HPDE6-E6E7 (cell line): Measurements from ENCODE around the gene TANC1.
"Not testable (repeated sequence)": the region's sequence is repeated elsewhere in the genome, so short reads cannot be mapped to it uniquely, and the experiment has no call there.

Experiments used
- DNase-seq: peaks from one replicate; pipeline ENCODE4 v3.0.0; 2011; ENCODE audit warnings: missing footprints; ENCODE audit errors: extremely low spot score

The TANC1 gene

GRCh38 chr2:159089543-159089942 lies 121.1 kb downstream of the TANC1 start:
- no peak for DNase-seq

DNA sequence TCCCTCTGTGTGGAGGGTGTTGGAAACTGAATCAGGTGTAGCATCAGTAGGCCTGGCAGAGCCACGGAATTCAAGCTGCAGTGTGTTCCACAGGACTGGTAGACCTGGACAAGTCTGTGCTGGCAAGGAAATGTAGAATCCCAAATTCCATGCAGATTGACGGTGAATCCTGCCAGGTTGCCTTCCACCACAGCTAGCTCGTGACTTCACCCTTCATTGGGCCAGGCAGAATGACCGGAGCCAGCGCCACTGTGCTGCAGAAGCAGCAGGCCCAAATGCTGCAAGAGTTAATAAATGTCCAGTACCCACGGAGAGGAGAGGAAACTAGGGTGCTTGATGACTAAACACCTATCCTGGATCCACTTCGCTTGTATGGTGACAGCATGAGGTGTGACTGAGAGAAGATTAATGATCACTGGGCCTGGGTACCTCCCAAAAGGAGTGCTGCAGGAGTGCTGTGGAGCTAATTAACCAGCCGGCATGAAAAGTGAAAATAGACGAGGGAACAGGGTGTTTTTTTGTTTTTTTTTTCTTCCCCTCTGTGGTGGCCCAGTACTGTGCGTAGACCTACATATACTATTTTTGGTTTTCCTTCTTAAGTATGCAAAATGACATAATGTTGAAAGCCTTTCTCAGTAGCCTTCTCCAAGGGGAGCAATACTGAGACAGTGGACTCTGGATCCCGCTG lies 122.2 kb downstream of the TANC1 start:
- peak; percentile 56 for DNase-seq

DNA sequence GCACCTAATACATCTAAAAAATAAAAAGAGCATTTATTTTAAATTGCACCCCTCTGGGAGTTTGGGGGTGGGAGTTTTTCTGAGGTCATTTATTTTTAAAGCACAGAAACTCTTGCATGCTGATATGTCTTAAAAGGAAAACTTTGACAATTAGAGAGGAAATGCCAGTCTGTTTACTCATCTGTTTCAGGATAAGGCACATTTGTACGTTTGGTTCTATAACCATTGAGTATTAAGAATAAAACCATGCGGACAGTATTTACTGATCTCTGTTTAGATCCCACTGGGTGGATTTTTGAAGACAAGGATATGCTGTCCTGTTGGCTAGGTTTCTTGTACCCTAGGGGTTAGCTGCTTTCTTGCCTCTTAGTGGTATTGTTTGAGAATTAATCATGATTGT lies 122.9 kb downstream of the TANC1 start:
- DNase-seq = no peak

GRCh38 chr2:159091976-159092375 lies 123.5 kb downstream of the TANC1 start:
- no peak for DNase-seq

GRCh38 chr2:159093497-159093896 lies 125.1 kb downstream of the TANC1 start:
- no peak for DNase-seq

DNA sequence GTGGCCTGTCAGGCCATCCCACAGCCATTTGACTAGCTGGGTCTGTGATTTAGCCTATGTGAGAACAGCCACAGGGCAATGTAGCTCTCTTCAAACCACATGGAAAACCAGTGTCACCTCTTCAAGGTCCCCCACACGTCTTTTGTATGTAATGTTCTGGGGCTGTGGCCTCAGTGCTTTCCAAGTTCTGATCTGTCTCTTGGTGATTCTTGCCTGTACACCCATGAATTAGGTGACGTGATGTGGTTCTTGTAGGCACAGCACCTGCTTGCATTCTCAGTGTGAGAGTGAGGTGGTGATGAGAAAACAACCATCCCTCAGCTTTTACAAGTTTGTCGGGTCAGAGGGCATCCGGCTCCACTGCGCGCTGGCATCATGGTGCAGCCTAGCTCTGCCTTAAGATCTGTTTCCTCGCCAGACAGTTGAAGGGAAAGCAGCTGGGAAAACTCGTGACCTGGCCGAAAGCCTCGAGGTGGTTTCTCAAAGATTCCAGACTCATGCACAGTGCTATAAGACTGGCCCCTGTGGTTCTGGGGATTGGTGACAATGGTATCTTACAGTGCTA lies 125.8 kb downstream of the TANC1 start:
- DNase-seq = no peak

DNA sequence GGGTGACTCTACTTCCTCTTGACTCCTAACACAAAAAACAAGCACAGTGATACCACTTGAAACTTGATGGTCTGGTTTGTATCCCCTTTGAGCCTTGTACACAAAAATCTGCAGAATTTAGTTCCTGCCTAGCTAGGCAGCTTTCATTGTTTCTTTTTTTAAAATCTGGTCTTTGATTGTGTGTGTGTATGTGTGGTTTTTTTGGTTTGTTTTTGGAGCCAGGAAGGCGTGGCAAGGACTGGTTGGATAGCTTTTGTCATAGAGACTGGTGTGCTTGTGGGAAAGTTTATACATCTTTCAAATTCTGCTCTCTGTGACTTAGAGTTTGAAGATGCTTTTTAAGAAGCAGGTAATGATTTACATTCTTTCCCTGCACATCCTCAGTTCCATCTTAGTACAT lies 127.4 kb downstream of the TANC1 start:
- DNase-seq = no peak

- not testable (repeated sequence) for DNase-seq
Measured at GRCh38 chr2:159096302-159096855, 127.9 kb downstream of the TANC1 start.

GRCh38 chr2:159096901-159097300 lies 128.5 kb downstream of the TANC1 start:
- DNase-seq = no peak

GRCh38 chr2:159098361-159098760 lies 129.9 kb downstream of the TANC1 start:
- DNase-seq = no peak

GRCh38 chr2:159098921-159099411 lies 130.5 kb downstream of the TANC1 start:
- no peak for DNase-seq

DNA sequence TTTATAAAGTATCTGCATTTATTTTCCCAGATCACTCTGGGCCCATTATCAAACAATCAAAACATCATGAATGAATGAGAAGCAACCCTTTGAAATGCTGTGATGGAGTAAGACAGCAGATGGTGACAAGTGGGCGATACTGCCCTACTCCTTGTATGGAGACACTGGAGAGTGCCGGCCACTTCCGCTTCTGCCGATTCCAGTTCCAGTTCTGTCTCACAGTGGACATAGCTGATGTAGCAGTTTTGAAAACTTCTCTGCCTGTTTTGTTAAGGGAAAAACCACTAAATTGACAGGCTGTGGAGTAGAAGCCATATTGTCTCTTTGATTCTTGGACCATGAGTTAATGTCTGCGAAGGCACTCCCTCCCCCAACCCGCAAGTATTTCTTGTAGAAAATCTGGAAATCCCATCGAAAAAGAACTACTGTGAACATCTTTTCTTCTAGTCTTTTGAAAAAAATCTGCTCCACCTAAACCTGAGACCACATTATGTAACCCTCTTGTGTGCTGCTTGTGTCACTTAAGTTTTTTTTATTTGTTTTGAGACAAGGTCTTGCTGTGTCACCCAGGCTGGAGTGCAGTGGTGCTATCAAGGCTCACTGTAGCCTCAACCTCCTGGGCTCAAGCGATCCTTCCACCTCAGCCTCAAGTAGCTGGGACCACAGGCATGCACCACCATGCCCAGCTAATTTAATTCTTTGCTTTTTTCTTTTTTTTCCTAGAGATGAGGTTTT lies 133.5 kb downstream of the TANC1 start:
- no peak for DNase-seq

DNA sequence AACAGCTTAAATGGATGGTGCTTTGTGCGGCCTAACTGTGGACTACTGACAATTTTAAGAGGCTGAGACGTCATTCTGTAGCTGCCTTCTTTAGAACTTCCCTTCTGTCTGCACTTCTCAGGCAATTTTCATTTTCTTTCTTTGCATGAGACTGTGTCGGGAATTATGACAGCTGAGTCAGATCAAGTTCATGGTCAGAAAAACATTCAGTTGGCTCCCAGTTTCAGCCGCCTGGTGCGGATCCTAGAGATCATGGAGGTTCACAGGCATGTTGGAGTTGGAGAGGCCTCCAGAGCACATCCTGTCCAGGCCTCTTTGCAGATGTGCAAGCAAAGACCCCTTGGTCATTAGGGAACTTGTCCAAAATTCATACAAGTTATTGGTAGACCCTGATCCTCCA lies 135.0 kb downstream of the TANC1 start:
- no peak for DNase-seq

GRCh38 chr2:159106109-159106508 lies 137.7 kb downstream of the TANC1 start:
- DNase-seq = no peak

DNA sequence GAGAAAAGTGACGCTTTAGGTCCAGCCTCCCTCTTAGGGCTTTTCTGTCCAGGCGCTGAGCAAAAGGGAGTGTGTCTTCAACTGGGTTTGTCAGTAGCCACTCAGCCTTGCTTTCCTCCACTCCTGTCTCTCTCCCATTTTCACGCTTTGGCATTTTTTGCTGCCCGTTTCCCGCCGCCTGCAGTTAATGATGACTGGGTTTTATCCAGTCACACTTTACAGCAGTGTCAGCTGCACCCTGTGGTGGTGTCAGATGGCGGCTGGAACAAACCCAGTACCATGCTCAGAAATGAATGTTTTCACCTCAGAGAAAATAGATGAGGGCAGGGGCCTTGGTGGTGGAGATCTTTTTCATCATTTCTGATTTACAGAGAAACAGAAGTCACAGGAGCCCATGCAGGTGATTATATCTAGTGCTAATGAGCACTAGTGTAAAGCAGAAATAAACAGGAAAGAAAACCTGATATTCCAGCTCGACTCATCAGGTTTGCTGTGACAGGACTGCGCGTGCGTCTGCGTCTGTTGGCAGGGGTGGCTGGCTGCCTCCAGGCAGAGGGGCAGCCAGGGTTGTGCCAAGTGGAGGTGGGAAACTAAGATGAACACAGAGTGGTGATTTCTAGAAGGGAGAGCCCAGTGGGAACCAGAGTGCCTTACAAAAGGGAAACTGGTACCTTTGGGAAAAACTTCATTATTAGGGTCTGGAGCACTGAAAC lies 139.9 kb downstream of the TANC1 start:
- no peak for DNase-seq

DNA sequence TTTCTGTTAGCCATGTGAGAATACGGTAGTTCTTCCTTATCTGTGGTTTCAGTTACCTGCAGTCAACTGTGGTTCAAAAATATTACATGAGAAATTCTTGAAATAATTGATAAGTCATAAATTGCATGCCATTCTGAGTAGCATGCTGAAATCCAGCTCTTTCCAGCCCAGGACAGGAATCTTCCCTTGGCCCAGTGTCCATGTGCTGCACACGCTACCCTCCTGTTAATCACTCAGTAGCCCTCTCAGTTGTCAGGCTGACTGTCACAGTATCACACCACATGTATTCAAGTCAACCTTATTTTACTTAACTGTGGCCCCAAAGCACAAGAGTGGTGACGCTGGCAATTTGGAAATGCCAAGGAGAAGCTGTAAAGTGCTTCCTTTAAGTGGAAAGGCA lies 141.1 kb downstream of the TANC1 start:
- DNase-seq = no peak

DNA sequence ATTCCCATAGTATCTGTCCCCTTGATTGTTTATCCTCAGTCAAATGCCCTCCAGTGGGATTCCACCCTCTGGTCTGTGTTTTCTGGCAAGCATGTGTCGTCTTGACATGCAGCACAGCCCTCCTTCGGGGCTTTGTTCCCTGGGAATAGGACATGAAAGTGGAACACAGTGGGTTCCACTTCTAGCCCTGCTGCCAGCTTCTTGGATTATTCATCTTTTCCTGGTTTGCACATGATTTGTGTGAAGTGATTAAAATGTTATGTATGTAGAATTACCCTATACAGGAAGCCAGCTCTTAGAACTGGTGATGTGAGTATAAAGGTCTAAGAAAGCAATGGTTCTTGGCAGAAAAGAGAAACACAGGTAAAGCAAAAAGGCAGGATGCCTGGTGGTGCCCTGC lies 142.3 kb downstream of the TANC1 start:
- no peak for DNase-seq

GRCh38 chr2:159111346-159111927 lies 143.0 kb downstream of the TANC1 start:
- no peak for DNase-seq

GRCh38 chr2:159114835-159115234 lies 146.4 kb downstream of the TANC1 start:
- no peak for DNase-seq

DNA sequence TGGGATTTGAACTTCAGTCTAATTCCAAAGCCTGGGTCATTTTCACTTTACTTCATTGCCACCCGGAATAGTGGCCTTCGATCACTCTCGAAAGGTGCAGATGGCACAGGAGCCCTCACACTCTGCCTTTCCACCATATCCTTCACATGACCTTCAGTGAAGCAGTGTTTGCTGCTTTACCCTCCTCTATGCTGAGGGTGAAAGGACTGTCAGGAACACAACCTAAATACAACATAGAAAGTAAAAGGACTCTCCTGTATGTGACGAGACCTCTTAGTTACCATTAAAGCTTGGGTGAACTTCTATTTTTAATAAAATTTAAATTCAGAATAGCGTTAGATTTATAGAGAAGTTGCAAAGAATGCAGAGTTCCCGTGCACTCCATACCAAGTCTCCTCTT lies 148.5 kb downstream of the TANC1 start:
- no peak for DNase-seq

DNA sequence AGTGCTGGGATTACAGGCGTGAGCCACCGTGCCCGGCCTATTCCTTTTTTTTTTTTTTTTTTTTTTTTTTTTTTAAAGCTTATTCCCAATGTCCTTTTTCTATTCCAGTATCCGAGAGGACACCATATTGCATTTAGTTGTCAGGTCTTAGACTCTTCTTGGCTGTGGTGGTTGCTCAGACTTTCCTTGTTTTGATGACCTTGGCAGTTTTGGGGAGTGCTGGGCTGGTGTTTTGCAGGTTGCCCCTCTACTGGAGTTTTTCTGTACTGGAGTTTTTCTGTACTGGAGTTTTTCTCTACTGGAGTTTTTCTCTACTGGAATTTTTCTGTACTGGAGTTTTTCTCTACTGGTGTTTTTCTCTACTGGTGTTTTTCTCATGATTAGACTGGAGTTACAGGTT lies 149.2 kb downstream of the TANC1 start:
- no peak for DNase-seq
